CD8-positive, alpha-beta memory T cell (primary cell): ENCODE measurements around the gene LCNL1. TPM values are rescaled to one million over a fixed set of nuclear protein-coding genes. Genes with fewer than 3 reads are reported as not detected.

Source experiments
- CTCF ChIA-PET: fragments of 350-600 bp; sonication (Branson Sonifier 250); formaldehyde crosslinking; loops from one replicate; lab custom pipeline; 2021; ENCODE audit warnings: antibody characterized with exemption; lab: Charles Lee
- POLR2A ChIA-PET: fragments of 350-600 bp; sonication (Branson Sonifier 250); formaldehyde crosslinking; loops from one replicate; lab custom pipeline; 2021; ENCODE audit warnings: antibody characterized with exemption; lab: Charles Lee
- DNase-seq, 5 donors: peaks; one replicate each; pipeline versions ENCODE4 v3.0.0 to v3.0.0-alpha.2; 2020 to 2022; ENCODE audit warnings: mixed read lengths in 1 of 5
- H3K27ac ChIP-seq: one replicate; pipeline ENCODE4 v1.7.0; 2013; ENCODE audit warnings: low read depth, mild to moderate bottlenecking, low read length, moderate library complexity
- H3K27me3 ChIP-seq: 2 replicates; pipeline ENCODE4 v1.7.0; 2013; ENCODE audit warnings: low read length, mild to moderate bottlenecking; ENCODE audit not compliant: insufficient read depth, poor library complexity, severe bottlenecking
- H3K36me3 ChIP-seq: 2 replicates; pipeline ENCODE4 v1.7.0; 2013; ENCODE audit warnings: mild to moderate bottlenecking, low read length, moderate library complexity; ENCODE audit not compliant: insufficient read depth
- H3K4me1 ChIP-seq: 2 replicates; pipeline ENCODE4 v1.7.0; 2013; ENCODE audit warnings: mild to moderate bottlenecking, low read length, moderate library complexity; ENCODE audit not compliant: insufficient read depth
- H3K4me3 ChIP-seq: 2 replicates; pipeline ENCODE4 v1.7.0; 2013; ENCODE audit warnings: mild to moderate bottlenecking, low read length
- H3K9me3 ChIP-seq: 2 replicates; pipeline ENCODE4 v1.7.0; 2013; ENCODE audit warnings: mild to moderate bottlenecking, low read length
- H3K27ac Mint-ChIP-seq, 8 donors: one replicate each; pipeline ENCODE4 v1.8.0; 2020 to 2021; ENCODE audit warnings: mixed read lengths in 8 of 8, mild to moderate bottlenecking in 6 of 8, inconsistent platforms in 3 of 8, moderate library complexity in 3 of 8
- H3K27me3 Mint-ChIP-seq, 2 donors: one replicate each; pipeline ENCODE4 v1.8.0; 2020 to 2021; ENCODE audit warnings: mixed read lengths in 2 of 2, mild to moderate bottlenecking in 1 of 2, moderate library complexity in 1 of 2
- H3K36me3 Mint-ChIP-seq, 3 donors: one replicate each; pipeline ENCODE4 v1.8.0; 2020 to 2021; ENCODE audit warnings: mixed read lengths in 3 of 3, inconsistent platforms in 1 of 3, mild to moderate bottlenecking in 1 of 3
- H3K4me1 Mint-ChIP-seq, 3 donors: one replicate each; pipeline ENCODE4 v1.8.0; 2020 to 2021; ENCODE audit warnings: mixed read lengths in 3 of 3, inconsistent platforms in 1 of 3, mild to moderate bottlenecking in 1 of 3
- H3K4me3 Mint-ChIP-seq, 7 donors: one replicate each; pipeline ENCODE4 v1.8.0; 2020 to 2021; ENCODE audit warnings: mixed read lengths in 7 of 7, mild to moderate bottlenecking in 6 of 7, moderate library complexity in 4 of 7, inconsistent platforms in 2 of 7
- H3K9me3 Mint-ChIP-seq, 5 donors: one replicate each; pipeline ENCODE4 v1.8.0; 2020 to 2022; ENCODE audit warnings: mixed read lengths in 5 of 5, mild to moderate bottlenecking in 3 of 5, moderate library complexity in 2 of 5, inconsistent platforms in 1 of 5
- polyA plus RNA-seq: library from polyadenylated mRNA; unstranded; fragments of 300-500 nt; fragmentation: Illumina TruSeq; gene quantifications from one replicate; pipeline ENCODE4 v1.2.3, GENCODE V29; 2021
- total RNA-seq, 2 experiments: library from RNA; stranded (reverse); gene quantifications; one replicate each; pipeline ENCODE4 v1.2.3, GENCODE V29; 2021

LCNL1 gene
- total and polyA plus RNA-seq, 3 experiments from 2014 or later: 0.16 to 0.22 (median 0.20) TPM

DNA sequence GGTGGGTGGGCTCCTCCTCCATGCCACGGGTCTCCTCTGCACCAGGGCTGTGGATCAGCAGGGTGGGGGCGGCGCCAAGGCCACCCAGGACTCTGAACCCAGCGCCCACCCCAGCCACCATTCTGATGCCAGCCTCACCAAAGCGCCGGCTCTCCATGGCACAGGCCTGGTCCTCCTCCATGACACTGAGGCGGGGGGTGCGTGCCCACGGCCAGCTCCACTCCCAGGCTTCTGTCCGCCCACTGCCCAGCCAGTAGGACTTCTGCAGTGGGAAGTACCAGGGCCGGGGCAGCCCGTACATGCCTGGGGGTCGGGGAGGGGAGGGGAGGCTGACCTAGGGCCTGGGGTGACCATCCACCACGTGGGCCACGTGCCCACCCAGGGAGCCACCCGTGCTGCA, 33.6 kb downstream of the LCNL1 start:
- Histone ChIP-seq H3K9me3 (no peaks in the 10 kb centered on the region), H3K4me1 (no peaks in the 10 kb centered on the region), H3K27ac (no peak overlapping the region), H3K36me3 (no peaks in the 10 kb centered on the region), H3K27me3 (no peaks in the 10 kb centered on the region), H3K4me3 (no peak overlapping the region)
- no peaks in the 10 kb centered on the region for H3K9me3 Mint-ChIP-seq
- ChIA-PET POLR2A (no interaction called here), CTCF (interaction anchor here (1.3 kb wide), 1 partner anchor 12 kb away, joined by 4 read pairs; no protein-coding TSS in a partner anchor)
- no peak overlapping the region for H3K4me3 Mint-ChIP-seq
- no peak for DNase-seq
- peak overlapping the region in 1 of 8 donors; percentile 60 for H3K27ac Mint-ChIP-seq
- peaks cover 0 to 54% (median 0%) of the 10 kb centered on the region in 3 donors for H3K36me3 Mint-ChIP-seq
- peaks cover 0 to 4% (median 0%) of the 10 kb centered on the region in 3 donors for H3K4me1 Mint-ChIP-seq
- H3K27me3 Mint-ChIP-seq: no peaks in the 10 kb centered on the region

DNA sequence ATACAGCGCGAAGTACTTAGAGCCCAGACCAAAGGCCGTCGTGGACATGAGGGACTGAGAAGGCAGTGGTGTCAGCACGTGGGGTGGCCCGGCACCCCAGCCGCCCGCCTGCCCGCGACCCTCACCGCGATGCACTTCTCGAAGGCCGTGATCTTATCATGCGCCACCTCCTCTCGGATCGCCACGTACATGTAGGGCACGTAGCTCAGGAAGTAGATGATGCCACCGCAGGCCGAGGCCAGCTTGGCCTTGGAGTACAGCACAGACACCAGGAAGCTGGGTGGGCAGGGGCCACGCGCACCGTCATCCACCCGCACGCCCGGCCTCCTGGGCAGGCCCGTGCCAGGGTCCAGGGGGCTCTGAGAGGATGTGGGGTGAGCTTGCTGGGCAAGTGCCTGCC, 34.3 kb downstream of the LCNL1 start:
- peak overlapping the region in 2 of 8 donors; percentile 54 for H3K27ac Mint-ChIP-seq
- DNase-seq: no peak
- CTCF ChIA-PET: interaction anchor here (1.3 kb wide), 1 partner anchor 12 kb away, joined by 4 read pairs; no protein-coding TSS in a partner anchor

DNA sequence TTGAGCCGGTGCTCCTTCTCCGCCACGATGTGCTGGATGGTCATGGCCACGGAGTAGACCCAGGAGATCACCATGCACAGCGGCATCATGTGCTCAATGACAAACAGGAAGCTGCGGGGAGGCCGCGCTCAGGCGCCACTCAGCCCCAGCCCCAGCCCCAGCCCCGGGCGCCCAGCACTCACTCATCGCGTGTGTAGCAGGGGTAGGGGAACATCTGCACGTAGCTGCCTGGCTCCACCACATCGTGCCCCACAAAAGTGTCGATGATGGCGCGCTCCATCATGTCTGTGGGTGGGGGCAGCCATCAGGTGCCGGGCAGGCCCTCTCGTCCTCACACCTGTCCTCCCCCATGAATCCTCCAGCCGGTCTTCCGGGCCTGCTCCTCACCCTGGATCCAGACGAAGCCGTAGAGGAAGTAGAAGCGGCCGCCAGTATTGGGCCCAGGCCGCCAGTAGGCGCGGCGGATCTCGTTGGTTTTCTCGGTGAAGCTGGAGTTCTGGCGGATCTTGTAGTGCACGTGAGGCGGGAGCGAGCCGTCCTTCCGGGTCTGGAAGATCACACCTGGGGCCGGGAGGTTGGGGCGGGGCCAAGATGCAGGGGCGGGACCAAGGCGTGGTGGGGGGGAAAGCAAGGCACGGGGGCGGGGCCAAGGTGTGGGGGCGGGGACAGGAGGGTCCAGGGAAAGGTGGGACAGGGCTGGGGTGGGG, 35.2 kb downstream of the LCNL1 start:
- no peaks in the 10 kb centered on the region for H3K27me3 ChIP-seq
- H3K9me3 Mint-ChIP-seq: no peaks in the 10 kb centered on the region
- no peaks in the 10 kb centered on the region for H3K4me1 ChIP-seq
- DNase-seq: no peak
- H3K27ac ChIP-seq: no peak overlapping the region
- no peaks in the 10 kb centered on the region for H3K9me3 ChIP-seq
- H3K4me3 ChIP-seq: no peak overlapping the region
- no peaks in the 10 kb centered on the region for H3K27me3 Mint-ChIP-seq
- H3K4me1 Mint-ChIP-seq: peaks cover 2 to 5% (median 4%) of the 10 kb centered on the region in 3 donors
- ChIA-PET CTCF (interaction anchor here (1.0 to 2.3 kb wide), 2 partner anchors 11 to 12 kb away, joined by 3 to 9 read pairs; no protein-coding TSS in a partner anchor), POLR2A (no interaction called here)
- H3K27ac Mint-ChIP-seq: peak overlapping the region in 1 of 8 donors; percentile 60
- peaks cover 0 to 46% (median 3%) of the 10 kb centered on the region in 3 donors for H3K36me3 Mint-ChIP-seq
- no peak overlapping the region for H3K4me3 Mint-ChIP-seq
- no peaks in the 10 kb centered on the region for H3K36me3 ChIP-seq

More for the DNA sequence above, 34.3 kb downstream of the LCNL1 start:
- POLR2A ChIA-PET: no interaction called here
- H3K9me3 ChIP-seq: no peaks in the 10 kb centered on the region
- Mint-ChIP-seq H3K4me3 (no peak overlapping the region), H3K27me3 (no peaks in the 10 kb centered on the region), H3K4me1 (peaks cover under 1 to 4% (median 3%) of the 10 kb centered on the region in 3 donors), H3K36me3 (peaks cover 0 to 50% (median 2%) of the 10 kb centered on the region in 3 donors), H3K9me3 (no peaks in the 10 kb centered on the region)
- no peak overlapping the region for H3K4me3 ChIP-seq
- no peak overlapping the region for H3K27ac ChIP-seq
- H3K4me1 ChIP-seq: no peaks in the 10 kb centered on the region
- H3K27me3 ChIP-seq: no peaks in the 10 kb centered on the region
- no peaks in the 10 kb centered on the region for H3K36me3 ChIP-seq

DNA sequence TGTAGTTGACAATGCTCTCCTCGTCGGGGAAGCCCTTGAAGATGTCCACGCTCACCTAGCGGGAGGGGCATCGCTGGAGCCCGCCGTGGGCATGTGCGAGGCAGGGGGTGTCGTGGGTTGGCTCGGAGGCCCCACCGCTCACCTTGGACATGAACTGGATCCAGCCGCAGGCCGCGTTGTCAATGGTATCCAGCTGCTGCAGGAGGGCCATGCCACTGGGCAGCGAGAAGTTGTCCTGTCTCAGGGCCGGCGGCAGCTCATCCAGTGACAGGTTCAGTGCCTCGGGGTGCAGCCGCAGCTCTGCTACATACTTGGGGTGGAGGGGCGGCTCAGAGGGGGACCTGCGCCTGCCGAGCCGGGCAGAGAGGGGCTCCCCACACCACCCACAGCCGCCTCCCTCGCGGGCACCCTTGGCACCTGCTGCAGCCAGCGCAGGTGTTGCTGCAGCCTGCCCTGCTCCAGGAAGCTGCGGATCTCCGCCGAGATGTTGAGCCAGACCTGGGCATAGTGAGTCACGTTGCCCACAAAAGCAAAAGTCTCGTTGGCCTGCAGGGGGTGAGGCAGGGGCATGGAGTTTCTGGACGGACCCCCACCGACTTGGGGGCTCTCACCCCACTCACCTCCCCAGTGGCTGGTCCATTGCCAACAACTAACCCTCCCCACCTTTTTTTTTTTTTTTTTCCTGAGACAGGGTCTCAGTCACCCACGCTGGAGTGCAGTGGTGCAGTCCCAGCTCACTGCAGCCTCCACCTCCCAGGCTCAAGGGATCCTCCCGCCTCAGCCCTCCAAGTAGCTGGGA, 36.2 kb downstream of the LCNL1 start:
- Histone ChIP-seq H3K9me3 (no peaks in the 10 kb centered on the region), H3K4me3 (no peak overlapping the region), H3K27ac (no peak overlapping the region), H3K27me3 (no peaks in the 10 kb centered on the region), H3K4me1 (no peaks in the 10 kb centered on the region), H3K36me3 (no peaks in the 10 kb centered on the region)
- H3K4me3 Mint-ChIP-seq: no peak overlapping the region
- CTCF ChIA-PET: interaction anchor here (0.7 to 5.7 kb wide), 4 partner anchors 10 to 71 kb away, joined by 3 to 34 read pairs (median 6); no protein-coding TSS in a partner anchor
- DNase-seq: no peak
- POLR2A ChIA-PET: no interaction called here
- H3K4me1 Mint-ChIP-seq: peaks cover 2 to 9% (median 5%) of the 10 kb centered on the region in 3 donors
- no peak overlapping the region for H3K27ac Mint-ChIP-seq
- H3K27me3 Mint-ChIP-seq: no peaks in the 10 kb centered on the region
- H3K36me3 Mint-ChIP-seq: peaks cover 0 to 43% (median 3%) of the 10 kb centered on the region in 3 donors
- H3K9me3 Mint-ChIP-seq: no peaks in the 10 kb centered on the region

DNA sequence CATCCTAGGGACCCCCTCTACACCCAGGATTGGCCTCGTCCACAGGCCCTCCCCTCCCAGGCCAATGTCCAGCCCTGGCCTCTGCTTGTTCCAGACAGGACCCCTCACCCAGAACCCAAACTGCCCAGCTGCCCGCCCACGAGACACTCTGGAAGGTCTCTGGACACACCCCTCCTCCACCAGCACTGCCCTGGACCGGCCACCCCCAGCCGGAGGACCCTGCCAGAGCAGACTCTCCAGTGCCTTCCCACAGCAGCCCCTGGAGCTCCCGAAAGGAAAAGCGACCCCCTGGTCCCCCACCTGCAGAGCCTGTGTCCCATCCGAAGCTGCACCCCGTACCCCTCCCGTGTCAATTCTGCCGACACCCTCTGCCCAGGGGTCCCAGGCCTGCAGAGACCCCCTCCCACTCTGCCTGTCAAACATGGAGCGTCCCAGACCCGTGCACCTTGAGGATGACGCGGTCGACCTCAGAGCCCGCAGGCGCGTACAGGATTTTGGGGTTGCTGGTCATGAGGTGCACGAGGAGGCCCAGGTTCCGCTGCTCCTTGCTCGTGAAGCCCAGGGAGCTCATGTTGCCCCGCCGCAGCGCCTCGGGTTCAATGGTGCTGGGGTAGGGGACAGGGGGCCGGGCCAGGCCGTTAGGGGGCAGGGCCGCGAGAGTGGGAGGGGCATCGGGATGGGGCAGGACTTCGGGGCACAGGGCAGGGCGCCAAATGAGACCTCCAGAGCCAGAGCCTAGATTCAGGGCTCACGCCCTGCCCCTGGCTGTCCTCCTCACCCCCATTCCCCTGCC, 37.3 kb downstream of the LCNL1 start:
- H3K4me3 Mint-ChIP-seq: peak overlapping the region in 1 of 7 donors; percentile 59
- ChIA-PET POLR2A (interaction anchor here (0.6 kb wide), 1 partner anchor 21 kb away, joined by 3 read pairs; no protein-coding TSS in a partner anchor), CTCF (interaction anchor here (0.7 to 5.7 kb wide), 4 partner anchors 9 to 72 kb away, joined by 3 to 34 read pairs (median 6); no protein-coding TSS in a partner anchor)
- H3K4me3 ChIP-seq: no peak overlapping the region
- no peaks in the 10 kb centered on the region for H3K9me3 ChIP-seq
- peaks cover 0 to 34% (median 3%) of the 10 kb centered on the region in 3 donors for H3K36me3 Mint-ChIP-seq
- H3K4me1 Mint-ChIP-seq: peaks cover 2 to 18% (median 5%) of the 10 kb centered on the region in 3 donors
- no peak overlapping the region for H3K27ac ChIP-seq
- no peaks in the 10 kb centered on the region for H3K36me3 ChIP-seq
- no peaks in the 10 kb centered on the region for H3K9me3 Mint-ChIP-seq
- H3K27ac Mint-ChIP-seq: peak overlapping the region in 1 of 8 donors; percentile 43
- no peaks in the 10 kb centered on the region for H3K27me3 Mint-ChIP-seq
- no peaks in the 10 kb centered on the region for H3K27me3 ChIP-seq
- H3K4me1 ChIP-seq: no peaks in the 10 kb centered on the region
- no peak for DNase-seq

DNA sequence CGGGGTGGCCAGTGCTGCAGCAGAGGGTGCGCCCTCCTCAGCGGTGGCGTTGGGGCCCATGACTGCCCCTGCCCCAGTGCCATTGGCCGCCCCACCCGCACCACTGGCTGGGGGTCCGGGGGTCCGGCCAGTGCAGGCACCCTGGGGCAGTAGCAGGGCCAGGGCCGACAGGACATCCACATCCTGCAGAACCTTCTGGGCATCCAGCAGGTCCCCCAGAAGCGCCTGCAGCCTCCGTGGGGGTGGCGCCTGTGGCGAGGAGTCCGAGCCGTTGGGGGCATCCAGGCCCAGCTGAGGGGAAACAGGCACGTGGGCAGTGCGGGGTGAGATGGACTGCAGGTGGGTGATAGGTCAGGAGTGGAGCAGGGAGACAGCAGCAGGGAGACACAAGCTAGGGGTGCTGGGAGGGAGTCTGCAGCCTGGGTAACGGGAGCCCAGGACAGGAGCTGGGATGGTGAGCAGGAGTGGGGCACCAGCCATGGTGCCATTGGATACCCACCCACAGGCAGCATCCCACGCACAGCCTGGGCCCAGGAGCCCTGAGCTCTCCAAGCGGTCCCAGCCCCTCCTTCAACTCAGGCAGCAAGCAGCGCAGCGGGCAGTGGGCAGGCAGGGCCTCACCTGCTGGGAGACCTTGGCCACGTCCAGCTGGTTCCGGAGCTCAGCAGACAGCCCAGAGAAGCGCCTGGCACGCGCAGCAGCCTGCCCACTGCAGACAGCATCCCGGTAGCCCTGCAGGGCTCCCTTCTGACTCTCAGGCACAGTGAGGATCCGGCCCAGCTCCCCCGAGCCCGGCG, 38.2 kb downstream of the LCNL1 start:
- peaks cover 0 to 29% (median 3%) of the 10 kb centered on the region in 3 donors for H3K36me3 Mint-ChIP-seq
- no peaks in the 10 kb centered on the region for H3K27me3 Mint-ChIP-seq
- Histone ChIP-seq H3K4me1 (no peaks in the 10 kb centered on the region), H3K27me3 (no peaks in the 10 kb centered on the region), H3K27ac (no peak overlapping the region), H3K9me3 (no peaks in the 10 kb centered on the region), H3K4me3 (no peak overlapping the region), H3K36me3 (no peaks in the 10 kb centered on the region)
- POLR2A ChIA-PET: interaction anchor here (0.6 kb wide), 2 partner anchors 14 to 22 kb away, joined by 3 read pairs; no protein-coding TSS in a partner anchor
- no peak overlapping the region for H3K4me3 Mint-ChIP-seq
- CTCF ChIA-PET: interaction anchor here (0.8 to 5.7 kb wide), 5 partner anchors 8 to 47 kb away, joined by 4 to 34 read pairs (median 5); partner anchors contain the start of gene CLIC3
- no peak for DNase-seq
- H3K9me3 Mint-ChIP-seq: no peaks in the 10 kb centered on the region
- peak overlapping the region in 1 of 8 donors; percentile 78 for H3K27ac Mint-ChIP-seq
- peaks cover 5 to 21% (median 5%) of the 10 kb centered on the region in 3 donors for H3K4me1 Mint-ChIP-seq
